Activated CD4-positive, alpha-beta T cell treated with anti-CD3 and anti-CD28 coated beads for 36 hours (primary cell): ENCODE measurements around the gene THADA. TPM values are rescaled to one million over a fixed set of nuclear protein-coding genes. Genes with fewer than 3 reads are reported as not detected.

Experiments used
- ATAC-seq: fragments of 200-7000 bp; cut with Tn5 transposase; one replicate; pipeline ENCODE4 v1.10.0; 2021; ENCODE audit warnings: mild to moderate bottlenecking, moderate library complexity
- CTCF ChIA-PET: fragments of 350-600 bp; sonication (Branson Sonifier 250); formaldehyde crosslinking; loops from one replicate; lab custom pipeline; 2021; ENCODE audit warnings: antibody characterized with exemption; lab: Charles Lee
- POLR2A ChIA-PET: fragments of 350-600 bp; sonication (Branson Sonifier 250); formaldehyde crosslinking; loops from one replicate; lab custom pipeline; 2021; ENCODE audit warnings: antibody characterized with exemption, inconsistent platforms; lab: Charles Lee
- DNase-seq: peaks from one replicate; pipeline ENCODE4 v3.0.0-alpha.2; 2020
- H3K27ac Mint-ChIP-seq: one replicate; pipeline ENCODE4 v1.8.0; 2021; ENCODE audit warnings: mixed read lengths
- H3K27me3 Mint-ChIP-seq: one replicate; pipeline ENCODE4 v1.8.0; 2021; ENCODE audit warnings: mixed read lengths
- H3K36me3 Mint-ChIP-seq: one replicate; pipeline ENCODE4 v1.8.0; 2021; ENCODE audit warnings: low read depth, mixed read lengths
- H3K4me1 Mint-ChIP-seq: one replicate; pipeline ENCODE4 v1.8.0; 2021; ENCODE audit warnings: mixed read lengths
- H3K4me3 Mint-ChIP-seq: one replicate; pipeline ENCODE4 v1.8.0; 2021; ENCODE audit warnings: mild to moderate bottlenecking, moderate library complexity, mixed read lengths
- H3K9me3 Mint-ChIP-seq: one replicate; pipeline ENCODE4 v1.8.0; 2021; ENCODE audit warnings: low read depth, mixed read lengths
- intact Hi-C, 2 experiments: fragments of 100-400 bp; cut with DNase I in 1 of 2; cut with micrococcal nuclease in 1 of 2; formaldehyde crosslinking; loops; one replicate each; pipeline versions ENCODE4 v1.14.2 to v1.15.1; 2022 to 2024; cut with DNase I, micrococcal nuclease
- total RNA-seq, 2 experiments: library from RNA; stranded (reverse); gene quantifications; one replicate each; pipeline ENCODE4 v1.2.3, GENCODE V29; 2021

Gene THADA
- total RNA-seq, 2 experiments from 2014 or later, result 32.5 to 36.6 TPM

GRCh38 chr2:43482961-43483360 is 112.9 kb downstream of the THADA start:
- ChIA-PET POLR2A (no interaction called here), CTCF (interaction anchor here (1.0 to 3.1 kb wide), 7 partner anchors 10 to 623 kb away, joined by 3 to 32 read pairs (median 4); no protein-coding TSS in a partner anchor)
- Mint-ChIP-seq H3K9me3 (no peaks in the 10 kb centered on the region), H3K4me1 (peaks cover 4% of the 10 kb centered on the region), H3K27ac (no peak overlapping the region), H3K36me3 (peaks cover 8% of the 10 kb centered on the region), H3K27me3 (no peaks in the 10 kb centered on the region), H3K4me3 (no peak overlapping the region)
- intact Hi-C loops, result loop anchor here (1.0 to 5.0 kb wide), 3 partner anchors 96 to 536 kb away; no protein-coding TSS in a partner anchor
- no peak for ATAC-seq
- DNase-seq, result no peak

GRCh38 chr2:43481927-43482542 is 113.8 kb downstream of the THADA start:
- Mint-ChIP-seq H3K27ac (no peak overlapping the region), H3K4me3 (no peak overlapping the region), H3K27me3 (no peaks in the 10 kb centered on the region), H3K4me1 (peaks cover 3% of the 10 kb centered on the region), H3K9me3 (no peaks in the 10 kb centered on the region), H3K36me3 (peaks cover 11% of the 10 kb centered on the region)
- CTCF ChIA-PET, result interaction anchor here (0.6 to 1.3 kb wide), 3 partner anchors 95 to 534 kb away, joined by 3 to 4 read pairs (median 4); no protein-coding TSS in a partner anchor
- intact Hi-C loops, result loop anchor here (5.0 kb wide), 2 partner anchors 95 to 460 kb away; no protein-coding TSS in a partner anchor
- ATAC-seq (no peak), DNase-seq (no peak)
- POLR2A ChIA-PET, result no interaction called here

- POLR2A ChIA-PET, result no interaction called here
- H3K27me3 Mint-ChIP-seq, result no peaks in the 10 kb centered on the region
- CTCF ChIA-PET, result interaction anchor here (0.5 to 1.3 kb wide), 4 partner anchors 96 to 533 kb away, joined by 3 to 4 read pairs (median 3); no protein-coding TSS in a partner anchor
- DNase-seq, result no peak
- intact Hi-C loops, result loop anchor here (5.0 kb wide), 2 partner anchors 94 to 459 kb away; no protein-coding TSS in a partner anchor
- H3K9me3 Mint-ChIP-seq, result no peaks in the 10 kb centered on the region
- peaks cover 2% of the 10 kb centered on the region for H3K4me1 Mint-ChIP-seq
- H3K4me3 Mint-ChIP-seq, result no peak overlapping the region
- no peak overlapping the region for H3K27ac Mint-ChIP-seq
- peaks cover 13% of the 10 kb centered on the region for H3K36me3 Mint-ChIP-seq
- ATAC-seq, result no peak
Observed at GRCh38 chr2:43480874-43481273, 115.0 kb downstream of the THADA start.

- ChIA-PET POLR2A (no interaction called here), CTCF (interaction anchor here (0.8 to 1.2 kb wide), 5 partner anchors 11 to 619 kb away, joined by 3 to 4 read pairs (median 3); no protein-coding TSS in a partner anchor)
- no peak overlapping the region for H3K4me3 Mint-ChIP-seq
- H3K27ac Mint-ChIP-seq, result no peak overlapping the region
- H3K27me3 Mint-ChIP-seq, result no peaks in the 10 kb centered on the region
- DNase-seq (no peak), ATAC-seq (peak; percentile 86)
- peaks cover 2% of the 10 kb centered on the region for H3K4me1 Mint-ChIP-seq
- peaks cover 21% of the 10 kb centered on the region for H3K36me3 Mint-ChIP-seq
- H3K9me3 Mint-ChIP-seq, result no peaks in the 10 kb centered on the region
- intact Hi-C loops, result no loop called here
Observed at GRCh38 chr2:43478412-43479086, 117.3 kb downstream of the THADA start.

GRCh38 chr2:43475922-43476321 is 119.9 kb downstream of the THADA start:
- H3K36me3 Mint-ChIP-seq, result peaks cover 20% of the 10 kb centered on the region
- no peak overlapping the region for H3K27ac Mint-ChIP-seq
- POLR2A ChIA-PET, result no interaction called here
- peaks cover 2% of the 10 kb centered on the region for H3K4me1 Mint-ChIP-seq
- H3K4me3 Mint-ChIP-seq, result no peak overlapping the region
- H3K9me3 Mint-ChIP-seq, result no peaks in the 10 kb centered on the region
- H3K27me3 Mint-ChIP-seq, result no peaks in the 10 kb centered on the region
- no peak for ATAC-seq
- DNase-seq, result no peak
- intact Hi-C loops, result no loop called here
- CTCF ChIA-PET, result interaction anchor here (1.3 to 1.4 kb wide), 2 partner anchors 9 to 25 kb away, joined by 4 to 7 read pairs; no protein-coding TSS in a partner anchor

- no peaks in the 10 kb centered on the region for H3K9me3 Mint-ChIP-seq
- POLR2A ChIA-PET, result no interaction called here
- intact Hi-C loops, result no loop called here
Observed at GRCh38 chr2:43475137-43475846, 120.5 kb downstream of the THADA start.

GRCh38 chr2:43474273-43474672 is 121.6 kb downstream of the THADA start:
- intact Hi-C loops, result no loop called here
- Mint-ChIP-seq H3K4me3 (no peak overlapping the region), H3K27ac (no peak overlapping the region), H3K27me3 (no peaks in the 10 kb centered on the region), H3K9me3 (no peaks in the 10 kb centered on the region), H3K36me3 (peaks cover 13% of the 10 kb centered on the region), H3K4me1 (peaks cover 2% of the 10 kb centered on the region)
- DNase-seq, result no peak
- CTCF ChIA-PET, result no interaction called here
- POLR2A ChIA-PET, result no interaction called here
- no peak for ATAC-seq

More at GRCh38 chr2:43475137-43475846, 120.5 kb downstream of the THADA start:
- CTCF ChIA-PET, result interaction anchor here (1.3 to 1.4 kb wide), 2 partner anchors 9 to 24 kb away, joined by 4 to 7 read pairs; no protein-coding TSS in a partner anchor
- H3K36me3 Mint-ChIP-seq, result peaks cover 20% of the 10 kb centered on the region
- no peak for DNase-seq
- no peaks in the 10 kb centered on the region for H3K27me3 Mint-ChIP-seq
- H3K4me3 Mint-ChIP-seq, result no peak overlapping the region
- no peak overlapping the region for H3K27ac Mint-ChIP-seq
- H3K4me1 Mint-ChIP-seq, result peaks cover 2% of the 10 kb centered on the region
- ATAC-seq, result no peak

- ATAC-seq, result no peak
- no peak overlapping the region for H3K27ac Mint-ChIP-seq
- no peaks in the 10 kb centered on the region for H3K9me3 Mint-ChIP-seq
- ChIA-PET CTCF (interaction anchor here (1.4 kb wide), 1 partner anchor 10 kb away, joined by 4 read pairs; no protein-coding TSS in a partner anchor), POLR2A (no interaction called here)
- H3K27me3 Mint-ChIP-seq, result no peaks in the 10 kb centered on the region
- DNase-seq, result no peak
- H3K4me3 Mint-ChIP-seq, result no peak overlapping the region
- H3K4me1 Mint-ChIP-seq, result peaks cover 1% of the 10 kb centered on the region
- H3K36me3 Mint-ChIP-seq, result peaks cover 13% of the 10 kb centered on the region
- intact Hi-C loops, result no loop called here
Observed at GRCh38 chr2:43473767-43474166, 122.1 kb downstream of the THADA start.

GRCh38 chr2:43472527-43473194 is 123.2 kb downstream of the THADA start:
- peaks cover 13% of the 10 kb centered on the region for H3K36me3 Mint-ChIP-seq
- H3K4me1 Mint-ChIP-seq, result no peaks in the 10 kb centered on the region
- ChIA-PET POLR2A (no interaction called here), CTCF (interaction anchor here (0.6 to 1.4 kb wide), 2 partner anchors 11 to 549 kb away, joined by 3 to 4 read pairs; no protein-coding TSS in a partner anchor)
- H3K27ac Mint-ChIP-seq, result no peak overlapping the region
- ATAC-seq (no peak), DNase-seq (no peak)
- H3K4me3 Mint-ChIP-seq, result no peak overlapping the region
- no peaks in the 10 kb centered on the region for H3K27me3 Mint-ChIP-seq
- H3K9me3 Mint-ChIP-seq, result no peaks in the 10 kb centered on the region
- intact Hi-C loops, result no loop called here

GRCh38 chr2:43469713-43470112 is 126.1 kb downstream of the THADA start:
- Mint-ChIP-seq H3K4me1 (no peaks in the 10 kb centered on the region), H3K9me3 (no peaks in the 10 kb centered on the region), H3K27ac (no peak overlapping the region), H3K27me3 (no peaks in the 10 kb centered on the region), H3K36me3 (peaks cover 15% of the 10 kb centered on the region), H3K4me3 (no peak overlapping the region)
- ATAC-seq, result no peak
- DNase-seq, result no peak
- ChIA-PET CTCF (no interaction called here), POLR2A (no interaction called here)
- intact Hi-C loops, result no loop called here

- ChIA-PET CTCF (no interaction called here), POLR2A (no interaction called here)
- no peaks in the 10 kb centered on the region for H3K27me3 Mint-ChIP-seq
- H3K4me1 Mint-ChIP-seq, result no peaks in the 10 kb centered on the region
- no peak overlapping the region for H3K4me3 Mint-ChIP-seq
- H3K27ac Mint-ChIP-seq, result no peak overlapping the region
- peaks cover 12% of the 10 kb centered on the region for H3K36me3 Mint-ChIP-seq
- no peaks in the 10 kb centered on the region for H3K9me3 Mint-ChIP-seq
- ATAC-seq, result no peak
- no peak for DNase-seq
- intact Hi-C loops, result no loop called here
Observed at GRCh38 chr2:43469094-43469493, 126.7 kb downstream of the THADA start.
